Dendritic cell treated with granulocyte-macrophage colony-stimulating factor and Interleukin-4, amounts not matched to agents 40 ng/mL and 50 ng/mL, for 4 days (primary cell): ENCODE results near the gene DAP.

Experiments
- H3K27ac Mint-ChIP-seq: one replicate; pipeline ENCODE4 v1.8.0; 2022; ENCODE audit warnings: mild to moderate bottlenecking, mixed read lengths
- H3K27me3 Mint-ChIP-seq: one replicate; pipeline ENCODE4 v1.8.0; 2022; ENCODE audit warnings: mild to moderate bottlenecking, mixed read lengths
- H3K36me3 Mint-ChIP-seq: one replicate; pipeline ENCODE4 v1.8.0; 2022; ENCODE audit warnings: low read depth, mixed read lengths
- H3K4me1 Mint-ChIP-seq: one replicate; pipeline ENCODE4 v1.8.0; 2022; ENCODE audit warnings: low read depth, mixed read lengths
- H3K4me3 Mint-ChIP-seq: one replicate; pipeline ENCODE4 v1.8.0; 2022; ENCODE audit warnings: mild to moderate bottlenecking, moderate library complexity, mixed read lengths
- H3K9me3 Mint-ChIP-seq: one replicate; pipeline ENCODE4 v1.8.0; 2022; ENCODE audit warnings: mixed read lengths
- intact Hi-C: fragments of 100-400 bp; cut with micrococcal nuclease; formaldehyde crosslinking; loops from one replicate; pipeline ENCODE4 v1.15.0; 2022

DAP gene

DNA sequence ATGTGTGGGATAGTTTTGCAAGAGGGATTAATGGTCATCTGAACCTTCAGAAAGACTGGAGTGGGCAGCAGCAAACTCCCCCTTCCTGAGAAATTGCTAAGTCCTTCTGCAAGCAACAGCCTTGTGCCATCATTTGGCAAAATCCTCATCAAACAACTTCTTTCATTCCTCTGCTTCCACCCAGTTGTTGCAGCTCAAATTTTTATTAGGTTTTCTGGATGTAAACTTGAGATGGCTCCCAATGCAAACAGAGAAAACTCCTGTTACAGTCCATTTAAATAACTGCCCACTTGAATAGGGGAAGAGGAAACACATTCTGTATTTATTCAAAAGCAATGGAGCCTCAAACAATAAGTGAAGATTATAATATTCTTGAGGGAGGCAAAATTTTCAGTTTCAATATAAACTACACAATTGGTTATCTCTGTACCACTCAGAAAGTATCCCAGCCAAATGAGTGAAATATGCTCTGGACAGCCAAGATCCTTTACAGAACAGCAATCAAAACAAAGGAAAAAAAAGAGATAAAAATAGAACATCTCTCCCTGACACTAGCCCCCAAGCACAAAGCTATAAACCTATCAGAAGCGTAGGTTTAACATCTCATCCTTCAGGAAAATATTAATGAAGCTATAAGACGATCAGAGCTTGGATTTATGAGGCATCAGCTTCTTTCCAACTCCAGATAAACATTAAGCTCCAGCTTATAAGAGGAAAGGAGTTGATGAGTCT lies 17.3 kb upstream of the DAP start:
- Mint-ChIP-seq H3K27me3 (no peaks in the 10 kb centered on the region), H3K27ac (no peak overlapping the region), H3K4me3 (no peak overlapping the region), H3K4me1 (peaks cover 25% of the 10 kb centered on the region), H3K36me3 (no peaks in the 10 kb centered on the region), H3K9me3 (peaks cover 8% of the 10 kb centered on the region)
- intact Hi-C loops, result no loop called here

DNA sequence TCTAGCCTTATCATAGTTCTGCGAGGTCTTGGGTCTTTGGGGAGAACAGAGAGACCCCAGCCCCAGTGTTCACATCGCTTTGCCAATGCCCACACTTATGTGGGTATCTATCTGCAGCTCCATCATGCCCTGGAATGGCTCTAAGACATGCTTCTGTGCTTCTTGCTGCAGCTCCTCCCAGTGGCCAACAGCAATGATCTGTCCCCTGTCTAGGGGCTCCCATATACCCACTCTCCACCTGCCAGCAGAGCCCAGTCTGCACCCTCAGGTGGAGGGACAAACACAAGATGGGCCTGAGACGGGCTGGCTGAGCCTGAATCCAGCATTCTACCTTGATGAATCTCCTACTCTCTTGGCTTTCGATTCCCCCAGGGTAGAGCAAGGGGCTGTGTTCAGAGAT lies 14.6 kb upstream of the DAP start:
- H3K36me3 Mint-ChIP-seq, result no peaks in the 10 kb centered on the region
- peaks cover 6% of the 10 kb centered on the region for H3K4me1 Mint-ChIP-seq
- intact Hi-C loops, result no loop called here
- H3K27ac Mint-ChIP-seq, result no peak overlapping the region
- H3K4me3 Mint-ChIP-seq, result no peak overlapping the region
- H3K27me3 Mint-ChIP-seq, result no peaks in the 10 kb centered on the region
- H3K9me3 Mint-ChIP-seq, result peaks cover 8% of the 10 kb centered on the region

DNA sequence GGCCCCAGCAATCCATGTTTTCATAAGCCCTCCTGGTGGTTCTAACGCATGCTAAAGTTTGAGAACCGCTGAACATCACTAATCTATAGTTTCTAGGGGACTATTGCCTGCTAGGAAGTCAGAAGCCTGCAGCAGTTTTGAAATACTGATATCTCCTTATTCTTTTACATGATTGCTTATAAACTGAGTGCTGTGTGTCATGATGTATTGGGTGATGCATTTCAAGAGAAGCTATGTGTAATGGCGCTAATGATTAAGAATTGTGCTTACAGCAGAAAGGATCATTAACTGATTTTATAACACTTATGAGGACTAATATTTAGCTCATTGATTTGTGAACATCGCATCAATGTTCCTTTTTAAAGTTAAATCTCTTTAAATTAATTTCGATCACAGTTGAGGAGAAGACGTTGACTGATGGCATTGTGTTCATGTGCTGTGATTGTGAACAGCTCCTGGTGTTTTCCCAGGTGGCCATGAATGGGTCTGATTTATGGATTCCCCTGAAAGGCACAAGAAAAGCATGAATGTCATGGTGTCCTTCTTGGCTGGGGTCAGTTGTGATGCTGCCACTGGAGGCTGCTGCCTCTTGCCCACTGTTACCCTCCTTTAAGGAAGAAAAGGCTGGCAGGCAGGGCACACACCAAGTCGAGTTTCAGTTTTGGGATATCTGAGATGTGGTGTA lies 12.0 kb upstream of the DAP start:
- no peaks in the 10 kb centered on the region for H3K36me3 Mint-ChIP-seq
- intact Hi-C loops, result no loop called here
- no peaks in the 10 kb centered on the region for H3K4me1 Mint-ChIP-seq
- H3K27ac Mint-ChIP-seq, result peak overlapping the region; percentile 47
- no peaks in the 10 kb centered on the region for H3K27me3 Mint-ChIP-seq
- no peaks in the 10 kb centered on the region for H3K9me3 Mint-ChIP-seq
- no peak overlapping the region for H3K4me3 Mint-ChIP-seq

DNA sequence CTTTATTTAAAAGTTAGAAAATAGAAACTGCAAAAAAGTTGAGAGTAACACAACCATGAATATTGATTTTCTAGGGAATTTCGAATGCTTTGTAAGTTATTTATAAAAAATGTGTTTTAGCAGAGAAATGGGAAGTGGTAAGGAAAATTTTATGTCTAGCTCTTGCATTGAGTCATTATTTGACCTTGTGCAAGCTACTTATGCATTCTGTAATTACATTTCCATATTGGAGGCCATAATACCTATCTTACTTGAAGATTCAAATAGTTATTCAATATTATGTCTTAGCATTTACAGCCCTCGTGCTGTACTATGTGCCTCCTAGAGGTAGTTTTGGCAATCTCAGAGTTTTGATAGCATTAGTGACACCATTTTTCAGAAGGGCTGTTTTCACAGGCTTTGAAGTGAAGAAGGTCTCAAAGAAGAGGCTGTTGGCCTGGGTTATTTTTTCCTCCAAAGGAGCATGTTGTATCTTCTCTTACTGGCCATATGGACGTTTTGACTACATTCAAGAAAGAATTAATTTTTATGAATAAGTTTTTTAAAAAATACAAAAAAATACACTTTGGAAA lies 7.4 kb upstream of the DAP start:
- no peaks in the 10 kb centered on the region for H3K9me3 Mint-ChIP-seq
- H3K4me1 Mint-ChIP-seq, result peaks cover 18% of the 10 kb centered on the region
- H3K4me3 Mint-ChIP-seq, result no peak overlapping the region
- no peaks in the 10 kb centered on the region for H3K27me3 Mint-ChIP-seq
- no peaks in the 10 kb centered on the region for H3K36me3 Mint-ChIP-seq
- intact Hi-C loops, result loop anchor here (10.0 kb wide), 2 partner anchors 134 to 324 kb away; partner anchors contain the start of gene ROPN1L
- no peak overlapping the region for H3K27ac Mint-ChIP-seq

DNA sequence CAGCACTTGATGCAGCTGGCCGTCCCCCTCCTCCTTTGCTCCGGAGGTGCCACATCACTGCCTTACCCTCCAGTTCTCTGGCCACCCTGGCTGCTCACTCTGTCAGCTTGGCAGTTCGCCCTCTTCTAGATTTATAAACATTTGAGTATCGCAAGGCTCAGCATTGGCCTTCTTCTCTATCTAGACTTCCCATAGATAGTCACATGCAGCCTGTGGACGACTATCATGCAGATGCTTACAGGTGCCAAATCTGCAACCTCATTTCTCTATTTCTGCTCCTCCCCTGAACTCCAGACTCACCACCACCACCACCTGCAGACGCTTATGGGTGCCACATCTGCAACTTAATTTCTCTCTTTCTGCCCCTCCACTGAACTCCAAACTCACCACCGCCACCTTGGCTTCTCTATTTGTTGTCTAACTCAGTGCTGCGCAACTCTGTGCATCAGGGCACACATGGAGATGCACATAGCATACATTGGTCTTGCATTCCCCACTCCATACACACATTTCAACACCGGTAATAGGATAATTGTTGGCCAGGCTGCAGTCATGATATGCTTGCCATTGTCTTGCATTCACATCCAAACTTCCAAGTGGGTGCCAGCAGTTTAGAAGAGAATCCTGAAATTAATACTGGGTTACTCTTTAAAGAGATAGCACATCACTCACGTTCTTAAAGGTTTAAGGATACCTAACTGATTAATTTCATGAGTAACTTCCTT lies 1.9 kb upstream of the DAP start:
- Mint-ChIP-seq H3K9me3 (no peaks in the 10 kb centered on the region), H3K27me3 (no peaks in the 10 kb centered on the region), H3K4me3 (no peak overlapping the region), H3K27ac (peak overlapping the region; percentile 90), H3K4me1 (peaks cover 61% of the 10 kb centered on the region), H3K36me3 (peaks cover 27% of the 10 kb centered on the region)
- intact Hi-C loops, result loop anchor here (5.0 to 10.0 kb wide), 3 partner anchors 89 to 318 kb away; partner anchors contain the start of gene ROPN1L

DNA sequence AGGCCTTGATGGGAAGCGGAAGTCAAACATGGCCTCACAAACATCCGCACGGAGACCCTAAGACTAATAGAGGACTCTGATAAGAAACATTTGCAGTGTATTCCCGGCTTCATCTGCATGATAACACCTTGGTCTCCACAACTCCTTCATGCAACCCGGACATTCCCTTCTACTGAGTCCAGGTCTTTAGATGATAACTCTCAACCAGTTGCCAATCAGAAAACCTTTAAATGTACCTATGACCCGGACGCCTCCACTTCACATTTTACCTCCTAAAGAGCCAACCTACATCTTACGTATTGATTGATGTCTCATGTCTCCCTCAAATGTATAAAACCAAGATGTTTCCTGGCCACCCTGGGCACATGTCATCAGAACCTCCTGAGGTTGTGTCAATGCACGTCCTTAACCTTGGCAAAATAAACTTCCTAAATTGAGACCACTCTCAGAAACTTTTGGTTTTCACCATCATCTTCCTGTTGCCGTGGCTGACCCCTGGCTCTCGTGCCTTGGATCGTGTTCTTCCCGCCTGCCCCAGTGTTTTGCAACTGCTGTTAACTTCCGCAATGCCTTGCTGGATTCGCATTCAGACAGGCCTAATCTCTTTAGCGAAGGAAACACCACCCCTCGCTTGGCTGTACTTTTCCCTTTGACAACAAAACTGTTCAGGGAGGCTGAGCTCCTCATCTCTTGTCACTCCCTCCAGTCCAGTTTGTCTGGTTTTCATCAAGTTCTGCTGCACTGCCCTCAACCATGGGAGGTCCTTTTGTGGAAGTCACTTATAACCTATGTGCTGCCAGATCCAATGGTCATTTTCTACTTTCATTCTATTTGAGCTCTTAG lies 1.1 kb upstream of the DAP start:
- Mint-ChIP-seq H3K27me3 (no peaks in the 10 kb centered on the region), H3K9me3 (no peaks in the 10 kb centered on the region), H3K27ac (peak overlapping the region; percentile 90), H3K4me1 (peaks cover 69% of the 10 kb centered on the region), H3K36me3 (peaks cover 35% of the 10 kb centered on the region), H3K4me3 (peak overlapping the region; percentile 65)
- intact Hi-C loops, result loop anchor here (5.0 to 10.0 kb wide), 3 partner anchors 90 to 317 kb away; partner anchors contain the start of gene ROPN1L

DNA sequence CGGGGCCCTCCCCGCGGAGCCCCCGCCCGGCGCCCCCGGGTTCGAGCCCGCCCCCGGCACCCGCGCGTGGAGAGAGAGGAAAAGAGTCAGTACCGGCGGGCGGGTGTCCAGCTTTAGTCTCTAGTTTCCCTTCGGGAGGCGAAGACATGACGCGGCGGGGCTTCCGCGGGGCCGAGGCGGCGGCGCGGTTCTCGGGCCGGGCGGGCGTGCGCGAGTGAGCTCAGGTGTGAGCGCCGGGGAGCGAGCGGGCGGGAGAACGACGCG lies 181 bp downstream of the DAP start:
- Mint-ChIP-seq H3K4me1 (peaks cover 76% of the 10 kb centered on the region), H3K27me3 (no peaks in the 10 kb centered on the region), H3K9me3 (no peaks in the 10 kb centered on the region), H3K4me3 (peak overlapping the region; percentile 91), H3K27ac (peak overlapping the region; percentile 90), H3K36me3 (peaks cover 44% of the 10 kb centered on the region)
- intact Hi-C loops, result loop anchor here (1.0 to 10.0 kb wide), 4 partner anchors 60 to 316 kb away; partner anchors contain the start of gene ROPN1L

DNA sequence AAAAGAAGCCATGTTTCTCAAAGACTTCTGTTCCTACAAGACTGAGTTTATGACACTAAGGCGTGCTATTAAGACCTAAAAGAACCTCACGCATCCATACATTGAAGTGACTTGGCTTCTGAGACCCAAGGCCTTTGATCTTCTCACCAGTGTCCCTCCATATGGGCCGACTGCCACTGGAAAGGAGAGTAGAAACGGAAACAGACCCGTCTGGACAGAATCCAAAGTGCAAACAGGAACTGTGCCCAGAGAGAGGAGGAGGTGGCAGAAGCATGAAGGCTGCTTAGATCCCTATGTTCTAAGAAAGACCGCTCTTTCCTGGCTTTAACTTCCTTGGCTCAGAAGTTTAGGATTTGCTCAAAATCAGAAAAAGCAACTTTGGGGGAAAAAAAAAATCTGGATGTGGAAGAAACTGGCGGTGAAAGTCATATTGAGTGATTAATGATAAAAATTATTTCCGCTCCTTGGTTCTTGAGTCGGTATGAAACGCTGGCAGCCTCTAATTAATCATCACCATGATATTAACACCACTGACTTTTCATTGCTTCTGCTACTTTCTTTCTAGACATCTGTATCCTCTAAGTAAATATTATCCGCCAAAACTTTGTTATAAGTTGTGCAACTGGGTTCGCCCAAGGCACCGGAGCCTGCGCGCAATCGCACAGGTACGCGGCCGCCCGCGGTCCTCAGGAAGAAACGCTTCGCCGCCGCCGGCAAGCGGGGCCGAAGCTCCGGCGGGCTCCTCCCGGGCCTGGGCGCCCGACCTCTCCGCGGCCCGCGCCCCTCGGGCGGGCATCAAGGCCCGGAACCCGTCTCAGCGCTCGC lies 726 bp downstream of the DAP start:
- intact Hi-C loops, result loop anchor here (1.0 to 10.0 kb wide), 4 partner anchors 59 to 316 kb away; partner anchors contain the start of gene ROPN1L
- no peaks in the 10 kb centered on the region for H3K9me3 Mint-ChIP-seq
- no peaks in the 10 kb centered on the region for H3K27me3 Mint-ChIP-seq
- peak overlapping the region; percentile 90 for H3K27ac Mint-ChIP-seq
- peaks cover 74% of the 10 kb centered on the region for H3K4me1 Mint-ChIP-seq
- peak overlapping the region; percentile 91 for H3K4me3 Mint-ChIP-seq
- H3K36me3 Mint-ChIP-seq, result peaks cover 50% of the 10 kb centered on the region

DNA sequence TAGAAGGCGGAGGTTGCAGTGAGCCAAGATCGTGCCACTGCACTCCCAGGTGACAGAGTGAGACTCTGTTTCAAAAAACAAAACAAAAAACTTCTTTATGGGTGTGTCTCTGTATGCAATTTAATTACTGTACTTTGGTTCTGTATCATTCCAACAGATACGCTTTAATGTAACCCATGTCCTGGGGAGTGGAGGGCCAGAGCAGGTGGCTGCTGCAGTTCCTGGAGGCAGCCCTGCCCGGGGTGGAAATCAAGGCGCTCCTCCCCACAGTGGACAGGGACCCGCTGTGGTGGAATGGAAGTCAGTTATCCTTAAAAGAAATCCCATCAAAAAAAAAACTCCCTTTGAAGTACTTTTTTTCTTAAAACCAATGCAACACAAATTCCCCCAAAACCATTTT lies 1.9 kb downstream of the DAP start:
- Mint-ChIP-seq H3K27ac (peak overlapping the region; percentile 90), H3K9me3 (no peaks in the 10 kb centered on the region), H3K4me3 (peak overlapping the region; percentile 91), H3K27me3 (no peaks in the 10 kb centered on the region), H3K36me3 (peaks cover 61% of the 10 kb centered on the region), H3K4me1 (peaks cover 82% of the 10 kb centered on the region)
- intact Hi-C loops, result no loop called here

DNA sequence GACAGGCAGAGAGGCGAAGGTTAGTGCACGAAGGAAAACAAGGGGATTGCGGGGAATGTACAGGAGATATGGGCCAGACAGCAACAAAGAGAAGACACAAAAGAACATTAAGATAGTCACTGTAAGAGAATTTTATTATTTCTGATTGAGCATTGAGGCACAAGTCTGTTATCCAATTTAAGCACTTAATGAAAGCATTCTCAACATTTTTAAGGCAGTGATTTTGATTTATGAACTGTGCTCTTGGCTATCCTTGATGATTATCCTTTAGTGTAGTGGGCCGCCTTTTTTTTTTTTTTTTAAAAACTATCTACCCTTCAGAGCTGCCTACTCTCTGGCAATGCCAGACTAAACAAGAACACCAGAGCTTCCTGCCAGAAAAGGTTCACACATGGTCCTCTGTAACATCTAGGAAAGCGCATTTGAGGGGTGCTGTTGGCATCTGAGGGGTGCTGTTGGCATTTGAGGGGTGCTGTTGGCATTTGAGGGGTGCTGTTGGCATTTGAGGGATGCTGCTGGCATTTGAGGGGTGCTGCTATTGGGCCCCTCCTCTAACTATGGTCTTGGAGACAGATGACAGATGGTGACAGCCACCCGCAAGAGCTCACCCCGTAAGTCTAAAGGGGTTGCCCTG lies 3.0 kb downstream of the DAP start:
- intact Hi-C loops, result no loop called here

DNA sequence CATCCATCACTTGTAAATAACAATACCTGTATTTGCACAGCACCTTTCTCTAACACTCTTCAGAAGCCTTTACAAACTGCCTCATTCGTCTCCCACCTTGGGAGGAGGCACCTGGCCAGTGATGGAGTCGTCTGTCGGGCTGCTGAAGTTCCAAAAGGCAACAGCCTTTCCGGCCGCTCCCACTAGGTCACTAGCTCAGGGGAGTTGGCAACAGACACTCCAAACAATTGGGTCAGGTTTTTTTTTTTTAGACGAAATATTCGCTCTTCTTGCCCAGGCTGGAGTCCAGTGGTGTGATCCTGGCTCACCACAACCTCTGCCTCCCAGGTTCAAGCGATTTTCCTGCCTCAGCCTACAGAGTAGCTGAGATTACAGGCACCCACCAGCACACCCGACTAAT lies 4.0 kb downstream of the DAP start:
- Mint-ChIP-seq H3K4me3 (no peak overlapping the region), H3K9me3 (no peaks in the 10 kb centered on the region), H3K4me1 (peaks cover 82% of the 10 kb centered on the region), H3K27ac (peak overlapping the region; percentile 6), H3K36me3 (peaks cover 81% of the 10 kb centered on the region), H3K27me3 (no peaks in the 10 kb centered on the region)
- intact Hi-C loops, result no loop called here

More for the DNA sequence above, 3.0 kb downstream of the DAP start:
- Mint-ChIP-seq H3K4me1 (peaks cover 84% of the 10 kb centered on the region), H3K36me3 (peaks cover 72% of the 10 kb centered on the region), H3K9me3 (no peaks in the 10 kb centered on the region), H3K27me3 (no peaks in the 10 kb centered on the region), H3K4me3 (no peak overlapping the region), H3K27ac (peak overlapping the region; percentile 6)

DNA sequence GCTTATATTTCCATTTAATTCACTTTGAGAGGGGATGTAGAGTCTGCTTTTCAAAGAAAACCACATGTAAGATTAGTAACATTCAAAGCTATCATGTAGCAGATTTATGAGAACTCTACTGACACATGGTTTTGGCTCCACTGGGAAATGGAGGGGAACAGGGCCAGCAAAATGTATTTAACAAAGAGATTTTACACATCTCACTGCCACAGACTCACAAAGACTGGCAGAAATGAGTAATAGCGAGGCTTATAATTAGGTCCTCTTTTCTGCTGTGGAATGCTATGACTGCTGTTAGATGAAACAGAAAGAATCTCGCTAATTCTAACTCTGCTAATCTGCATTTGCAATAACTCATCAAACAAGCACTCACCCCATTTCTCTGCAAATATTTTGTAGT lies 4.5 kb downstream of the DAP start:
- no peaks in the 10 kb centered on the region for H3K9me3 Mint-ChIP-seq
- H3K4me3 Mint-ChIP-seq, result no peak overlapping the region
- H3K4me1 Mint-ChIP-seq, result peaks cover 81% of the 10 kb centered on the region
- intact Hi-C loops, result no loop called here
- peaks cover 86% of the 10 kb centered on the region for H3K36me3 Mint-ChIP-seq
- no peaks in the 10 kb centered on the region for H3K27me3 Mint-ChIP-seq
- peak overlapping the region; percentile 6 for H3K27ac Mint-ChIP-seq
